ENCODE data around the gene ARHGAP22. TPM values are rescaled to one million over a fixed set of nuclear protein-coding genes. Genes with fewer than 3 reads are reported as not detected.

The ARHGAP22 gene
- total RNA-seq, 4 donors from 2014 or later: 7.7 to 16.5 (median 14.3) TPM

DNA sequence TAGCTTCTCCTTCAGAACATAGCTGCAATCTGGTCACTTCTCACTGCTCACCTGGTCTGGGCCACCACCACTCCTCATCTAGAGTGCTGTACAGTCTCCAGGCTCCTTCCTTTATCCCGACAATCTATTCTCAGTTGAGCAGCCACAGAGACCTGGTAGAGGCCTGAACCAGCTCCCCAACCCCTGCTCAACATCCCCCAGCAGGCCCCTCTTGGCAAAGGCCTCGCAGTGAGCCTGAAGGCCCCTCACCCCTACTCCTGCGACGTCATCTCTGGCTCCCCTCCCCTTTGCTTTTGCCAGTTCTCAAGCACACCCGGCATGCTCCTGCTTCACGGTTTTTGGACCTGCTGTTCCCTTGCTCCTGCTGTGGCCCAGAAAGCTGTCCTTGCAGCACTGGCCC lies 113.9 kb downstream of the ARHGAP22 start:
- no peak overlapping the region for H3K27ac ChIP-seq
- WGBS, 2 donors: 65 to 67% methylated on average over 6 of the region's 6 CpGs
- no peaks in the 10 kb centered on the region for H3K9me3 ChIP-seq
- H3K4me3 ChIP-seq: no peak overlapping the region
- H3K4me1 ChIP-seq: no peaks in the 10 kb centered on the region
- no peaks in the 10 kb centered on the region for H3K27me3 ChIP-seq
- no peaks in the 10 kb centered on the region for H3K36me3 ChIP-seq
- no peak for DNase-seq (ENCODE audit: low spot score in 2 of 2)
- TF ChIP-seq, protein P1, sequence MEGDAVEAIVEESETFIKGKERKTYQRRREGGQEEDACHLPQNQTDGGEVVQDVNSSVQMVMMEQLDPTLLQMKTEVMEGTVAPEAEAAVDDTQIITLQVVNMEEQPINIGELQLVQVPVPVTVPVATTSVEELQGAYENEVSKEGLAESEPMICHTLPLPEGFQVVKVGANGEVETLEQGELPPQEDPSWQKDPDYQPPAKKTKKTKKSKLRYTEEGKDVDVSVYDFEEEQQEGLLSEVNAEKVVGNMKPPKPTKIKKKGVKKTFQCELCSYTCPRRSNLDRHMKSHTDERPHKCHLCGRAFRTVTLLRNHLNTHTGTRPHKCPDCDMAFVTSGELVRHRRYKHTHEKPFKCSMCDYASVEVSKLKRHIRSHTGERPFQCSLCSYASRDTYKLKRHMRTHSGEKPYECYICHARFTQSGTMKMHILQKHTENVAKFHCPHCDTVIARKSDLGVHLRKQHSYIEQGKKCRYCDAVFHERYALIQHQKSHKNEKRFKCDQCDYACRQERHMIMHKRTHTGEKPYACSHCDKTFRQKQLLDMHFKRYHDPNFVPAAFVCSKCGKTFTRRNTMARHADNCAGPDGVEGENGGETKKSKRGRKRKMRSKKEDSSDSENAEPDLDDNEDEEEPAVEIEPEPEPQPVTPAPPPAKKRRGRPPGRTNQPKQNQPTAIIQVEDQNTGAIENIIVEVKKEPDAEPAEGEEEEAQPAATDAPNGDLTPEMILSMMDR (IDR thresholded peaks at IDR 0.05): no peak

GRCh38 chr10:48490571-48490940 lies 114.3 kb downstream of the ARHGAP22 start:
- no peaks in the 10 kb centered on the region for H3K27me3 ChIP-seq
- no peak for TF ChIP-seq POLR2A (IDR thresholded peaks at IDR 0.05)
- TF ChIP-seq EP300 (IDR thresholded peaks at IDR 0.05): no peak
- TF ChIP-seq, protein P1 (IDR thresholded peaks at IDR 0.05): no peak
- H3K27ac ChIP-seq: no peak overlapping the region
- H3K4me3 ChIP-seq: no peak overlapping the region
- H3K9me3 ChIP-seq: no peaks in the 10 kb centered on the region
- H3K4me1 ChIP-seq: no peaks in the 10 kb centered on the region
- WGBS, 2 donors: 86 to 89% methylated on average over 7 of the region's 7 CpGs
- no peak for DNase-seq (ENCODE audit: low spot score in 2 of 2)
- no peaks in the 10 kb centered on the region for H3K36me3 ChIP-seq

DNA sequence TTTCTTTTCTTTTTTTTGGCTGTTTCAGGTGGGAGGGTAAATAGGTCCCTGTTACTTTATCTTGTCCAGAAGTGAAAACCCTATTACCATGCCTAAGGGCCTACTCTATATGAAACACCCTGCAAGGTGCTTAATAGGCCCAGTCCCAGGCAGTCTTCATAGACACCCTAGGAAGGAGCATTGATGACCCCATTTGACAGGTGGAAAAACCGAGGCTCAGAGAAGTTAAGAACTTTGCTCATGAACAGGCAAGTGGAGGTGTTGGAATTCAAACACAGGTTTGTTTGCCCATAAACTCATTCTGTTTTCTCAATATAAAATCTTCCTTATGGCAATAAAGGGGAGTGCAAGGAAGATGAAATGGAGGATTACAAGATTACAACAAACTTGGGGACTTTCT lies 115.8 kb downstream of the ARHGAP22 start:
- H3K36me3 ChIP-seq: no peaks in the 10 kb centered on the region
- WGBS, 2 donors: 91 to 100% methylated on average over 1 of the region's 1 CpG
- H3K27me3 ChIP-seq: no peaks in the 10 kb centered on the region
- DNase-seq (ENCODE audit: low spot score in 2 of 2): no peak
- TF ChIP-seq, protein P1 (IDR thresholded peaks at IDR 0.05): no peak
- no peak for TF ChIP-seq POLR2A (IDR thresholded peaks at IDR 0.05)
- no peak for TF ChIP-seq EP300 (IDR thresholded peaks at IDR 0.05)
- H3K27ac ChIP-seq: no peak overlapping the region
- H3K4me1 ChIP-seq: no peaks in the 10 kb centered on the region
- H3K4me3 ChIP-seq: no peak overlapping the region
- no peaks in the 10 kb centered on the region for H3K9me3 ChIP-seq

DNA sequence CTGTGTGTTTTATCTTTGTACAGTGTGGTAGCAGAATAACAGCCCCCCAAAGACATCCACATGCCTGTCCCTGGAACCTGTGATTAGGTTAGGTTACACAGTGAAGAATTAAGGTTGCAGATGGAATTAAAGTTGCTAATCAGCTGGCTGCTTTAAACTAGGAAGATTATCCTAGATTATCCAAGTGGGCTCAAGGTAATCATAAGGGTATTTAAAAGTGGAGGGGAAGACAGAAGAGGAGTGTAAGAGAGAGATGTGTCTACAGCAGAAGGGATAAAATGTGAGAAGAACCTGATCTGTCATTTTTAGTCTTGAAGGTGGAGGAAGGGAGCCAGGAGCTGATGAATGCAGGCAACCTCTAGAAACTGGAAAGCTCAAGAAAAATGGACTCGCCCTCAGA lies 117.6 kb downstream of the ARHGAP22 start:
- DNase-seq (ENCODE audit: low spot score in 2 of 2): no peak
- H3K9me3 ChIP-seq: no peaks in the 10 kb centered on the region
- no peak overlapping the region for H3K27ac ChIP-seq
- 81 to 89% methylated on average over 1 of the region's 1 CpG for WGBS, 2 donors
- TF ChIP-seq EP300 (IDR thresholded peaks at IDR 0.05) (no peak), POLR2A (IDR thresholded peaks at IDR 0.05) (no peak)
- TF ChIP-seq, protein P1 (IDR thresholded peaks at IDR 0.05): no peak
- no peaks in the 10 kb centered on the region for H3K36me3 ChIP-seq
- H3K4me1 ChIP-seq: no peaks in the 10 kb centered on the region
- H3K4me3 ChIP-seq: no peak overlapping the region
- no peaks in the 10 kb centered on the region for H3K27me3 ChIP-seq

DNA sequence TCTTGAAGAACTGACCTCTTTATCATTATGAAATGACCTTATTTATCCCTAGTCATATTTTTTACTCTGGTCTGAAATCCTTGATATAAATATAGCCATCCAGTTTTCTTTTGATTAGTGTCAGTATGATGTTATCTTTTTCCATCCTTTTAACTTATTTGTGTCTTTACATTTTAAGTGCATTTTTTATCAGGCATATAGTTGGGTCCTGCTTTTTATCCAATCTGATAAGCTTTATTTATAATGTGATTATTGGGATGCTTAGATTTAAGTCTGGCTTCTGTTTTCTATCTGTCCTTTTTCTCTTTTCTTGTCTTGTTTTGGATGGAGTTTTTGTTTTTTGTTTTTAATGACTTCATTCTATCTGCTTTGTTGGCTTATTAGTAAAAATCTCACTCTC lies 119.2 kb downstream of the ARHGAP22 start:
- no peak for DNase-seq (ENCODE audit: low spot score in 2 of 2)
- H3K27me3 ChIP-seq: no peaks in the 10 kb centered on the region
- H3K36me3 ChIP-seq: no peaks in the 10 kb centered on the region
- H3K27ac ChIP-seq: no peak overlapping the region
- no peaks in the 10 kb centered on the region for H3K4me1 ChIP-seq
- no peaks in the 10 kb centered on the region for H3K9me3 ChIP-seq
- no peak for TF ChIP-seq EP300 (IDR thresholded peaks at IDR 0.05)
- TF ChIP-seq, protein P1 (IDR thresholded peaks at IDR 0.05): no peak
- no peak for TF ChIP-seq POLR2A (IDR thresholded peaks at IDR 0.05)
- no peak overlapping the region for H3K4me3 ChIP-seq

Data from tibial nerve (tissue), 4 donors.